Measurements from ENCODE around the gene KAZALD1. TPM values are rescaled to one million over a fixed set of nuclear protein-coding genes. Genes with fewer than 3 reads are reported as not detected.

KAZALD1 gene
- total RNA-seq, 1 donor from 2014 or later = 8.1 TPM

DNA sequence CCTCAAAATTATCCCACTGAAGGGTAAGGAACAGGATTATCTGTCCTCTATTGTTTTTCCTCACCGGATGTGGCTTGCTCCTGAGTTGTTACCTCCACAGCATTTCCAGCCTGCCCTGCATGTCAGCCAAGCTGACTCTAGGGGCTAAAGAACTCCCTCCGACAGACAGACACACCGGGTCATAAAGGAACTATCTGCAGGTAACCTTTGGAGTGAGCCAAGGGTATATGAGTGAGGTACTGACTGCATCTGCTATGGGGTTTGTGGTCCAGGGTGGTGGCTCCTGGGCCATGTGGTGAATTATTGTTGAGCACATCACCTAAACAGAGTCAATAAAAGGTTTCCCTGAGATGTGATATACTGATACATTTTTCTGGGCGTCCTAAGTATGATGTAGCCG lies 6.9 kb upstream of the KAZALD1 start:
- Mint-ChIP-seq H3K36me3 (ENCODE audit: low read depth, unreplicated experiment) (no peaks in the 10 kb centered on the region), H3K4me3 (ENCODE audit: unreplicated experiment) (no peak overlapping the region), H3K9me3 (ENCODE audit: unreplicated experiment) (no peaks in the 10 kb centered on the region), H3K27ac (ENCODE audit: unreplicated experiment) (no peak overlapping the region), H3K4me1 (ENCODE audit: low read depth, unreplicated experiment) (peaks cover 3% of the 10 kb centered on the region), H3K27me3 (ENCODE audit: low read depth, unreplicated experiment) (peaks cover 26% of the 10 kb centered on the region)
- TF ChIP-seq EZH2 (IDR thresholded peaks at IDR 0.05; ENCODE audit: insufficient read depth, low read length) = no peak
- H4K20me1 ChIP-seq (ENCODE audit: insufficient read depth, low read length) = no peaks in the 10 kb centered on the region
- H3K27me3 ChIP-seq (ENCODE audit: insufficient read depth, low read length) = peaks cover 8% of the 10 kb centered on the region
- no peak overlapping the region for H3K27ac ChIP-seq (ENCODE audit: low read depth, low read length)
- FAIRE-seq (no peak), DNase-seq (ENCODE audit: low read depth) (no peak)
- no peak overlapping the region for H3K9ac ChIP-seq (ENCODE audit: low read length)
- H3K4me2 ChIP-seq (ENCODE audit: low read length) = no peak overlapping the region
- H3K79me2 ChIP-seq (ENCODE audit: insufficient read depth, low read length) = peaks cover 23% of the 10 kb centered on the region
- H2AFZ ChIP-seq (ENCODE audit: low read depth, low read length) = no peak overlapping the region
- no peaks in the 10 kb centered on the region for H3K36me3 ChIP-seq (ENCODE audit: insufficient read depth, low read length)
- peaks cover 19% of the 10 kb centered on the region for H3K4me1 ChIP-seq (ENCODE audit: insufficient read depth, low read length)
- no peaks in the 10 kb centered on the region for H3K9me3 ChIP-seq (ENCODE audit: insufficient read depth, low read depth, low read length)
- H3K4me3 ChIP-seq (ENCODE audit: insufficient read depth, low read depth, low read length) = no peak overlapping the region

DNA sequence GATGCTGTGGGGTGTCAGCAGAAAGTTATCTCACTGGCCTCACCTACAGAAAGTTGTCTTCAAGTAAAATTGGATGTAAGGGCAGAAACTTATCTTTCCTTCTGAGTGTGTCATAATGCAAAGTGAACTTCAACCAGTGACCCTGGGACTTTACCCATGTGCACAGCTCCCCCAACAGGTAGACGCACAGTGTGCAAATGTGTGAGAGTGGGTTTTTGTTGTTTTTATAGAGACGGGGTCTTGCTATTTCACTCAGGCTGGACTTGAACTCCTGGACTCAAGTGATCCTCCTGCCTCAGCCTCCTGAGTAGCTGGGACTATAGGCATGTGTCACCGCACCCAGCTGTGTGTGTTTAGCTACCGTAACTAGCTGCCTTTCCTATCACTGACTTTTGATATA lies 6.4 kb upstream of the KAZALD1 start:
- H3K4me3 Mint-ChIP-seq (ENCODE audit: unreplicated experiment) = no peak overlapping the region
- FAIRE-seq = no peak
- Histone ChIP-seq H3K27ac (ENCODE audit: low read depth, low read length) (no peak overlapping the region), H3K79me2 (ENCODE audit: insufficient read depth, low read length) (peaks cover 25% of the 10 kb centered on the region), H3K9ac (ENCODE audit: low read length) (no peak overlapping the region), H3K4me2 (ENCODE audit: low read length) (no peak overlapping the region), H3K4me1 (ENCODE audit: insufficient read depth, low read length) (peaks cover 17% of the 10 kb centered on the region), H3K9me3 (ENCODE audit: insufficient read depth, low read depth, low read length) (no peaks in the 10 kb centered on the region), H3K4me3 (ENCODE audit: insufficient read depth, low read depth, low read length) (no peak overlapping the region), H3K36me3 (ENCODE audit: insufficient read depth, low read length) (no peaks in the 10 kb centered on the region), H2AFZ (ENCODE audit: low read depth, low read length) (no peak overlapping the region), H4K20me1 (ENCODE audit: insufficient read depth, low read length) (no peaks in the 10 kb centered on the region), H3K27me3 (ENCODE audit: insufficient read depth, low read length) (peaks cover 4% of the 10 kb centered on the region)
- H3K27ac Mint-ChIP-seq (ENCODE audit: unreplicated experiment) = no peak overlapping the region
- H3K9me3 Mint-ChIP-seq (ENCODE audit: unreplicated experiment) = no peaks in the 10 kb centered on the region
- DNase-seq (ENCODE audit: low read depth) = no peak
- TF ChIP-seq EZH2 (IDR thresholded peaks at IDR 0.05; ENCODE audit: insufficient read depth, low read length) = no peak
- TF ChIP-seq, protein P1, sequence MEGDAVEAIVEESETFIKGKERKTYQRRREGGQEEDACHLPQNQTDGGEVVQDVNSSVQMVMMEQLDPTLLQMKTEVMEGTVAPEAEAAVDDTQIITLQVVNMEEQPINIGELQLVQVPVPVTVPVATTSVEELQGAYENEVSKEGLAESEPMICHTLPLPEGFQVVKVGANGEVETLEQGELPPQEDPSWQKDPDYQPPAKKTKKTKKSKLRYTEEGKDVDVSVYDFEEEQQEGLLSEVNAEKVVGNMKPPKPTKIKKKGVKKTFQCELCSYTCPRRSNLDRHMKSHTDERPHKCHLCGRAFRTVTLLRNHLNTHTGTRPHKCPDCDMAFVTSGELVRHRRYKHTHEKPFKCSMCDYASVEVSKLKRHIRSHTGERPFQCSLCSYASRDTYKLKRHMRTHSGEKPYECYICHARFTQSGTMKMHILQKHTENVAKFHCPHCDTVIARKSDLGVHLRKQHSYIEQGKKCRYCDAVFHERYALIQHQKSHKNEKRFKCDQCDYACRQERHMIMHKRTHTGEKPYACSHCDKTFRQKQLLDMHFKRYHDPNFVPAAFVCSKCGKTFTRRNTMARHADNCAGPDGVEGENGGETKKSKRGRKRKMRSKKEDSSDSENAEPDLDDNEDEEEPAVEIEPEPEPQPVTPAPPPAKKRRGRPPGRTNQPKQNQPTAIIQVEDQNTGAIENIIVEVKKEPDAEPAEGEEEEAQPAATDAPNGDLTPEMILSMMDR (IDR thresholded peaks at IDR 0.05; ENCODE audit: insufficient read depth, low read depth, low read length) = no peak
- H3K27me3 Mint-ChIP-seq (ENCODE audit: low read depth, unreplicated experiment) = peaks cover 24% of the 10 kb centered on the region
- no peaks in the 10 kb centered on the region for H3K36me3 Mint-ChIP-seq (ENCODE audit: low read depth, unreplicated experiment)
- H3K4me1 Mint-ChIP-seq (ENCODE audit: low read depth, unreplicated experiment) = peaks cover 4% of the 10 kb centered on the region

DNA sequence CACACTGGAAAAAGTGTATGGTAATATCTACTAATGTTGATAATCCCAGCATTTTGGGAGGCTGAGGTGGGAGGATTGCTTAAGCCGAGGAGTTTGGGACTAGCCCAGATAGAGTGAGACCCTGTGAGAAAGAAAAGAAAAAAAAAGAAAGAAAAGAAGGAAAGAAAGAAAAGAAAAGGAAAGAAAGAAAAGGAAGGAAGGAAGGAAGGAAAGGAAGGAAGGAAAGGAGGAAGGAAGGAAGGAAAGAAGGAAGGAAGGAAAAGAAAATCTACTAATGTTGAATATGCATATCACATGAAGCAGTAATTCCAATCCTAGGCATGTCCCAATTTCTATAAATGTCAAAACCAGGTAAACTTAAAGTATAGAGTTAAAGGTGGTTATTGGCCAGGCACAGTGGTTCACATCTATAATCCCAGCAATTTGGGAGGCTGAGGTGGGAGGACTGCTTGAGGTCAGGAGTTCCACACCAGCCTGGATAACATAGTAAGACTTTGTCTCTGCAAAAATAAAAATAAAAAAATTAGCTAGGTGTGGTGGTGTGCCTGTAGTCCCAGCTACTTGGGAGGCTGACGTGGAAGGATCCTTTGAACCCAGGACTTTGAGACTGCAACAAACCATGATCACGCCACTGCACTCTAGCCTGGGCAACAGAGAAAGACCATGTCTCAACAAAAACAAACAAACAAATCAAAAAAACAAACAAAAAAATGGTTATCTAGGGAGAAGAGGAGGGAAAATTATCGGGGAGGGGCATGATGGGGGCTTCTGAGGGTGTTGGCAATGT lies 5.2 kb upstream of the KAZALD1 start:
- Mint-ChIP-seq H3K27ac (ENCODE audit: unreplicated experiment) (peak overlapping the region; percentile 80), H3K4me3 (ENCODE audit: unreplicated experiment) (no peak overlapping the region), H3K9me3 (ENCODE audit: unreplicated experiment) (no peaks in the 10 kb centered on the region), H3K36me3 (ENCODE audit: low read depth, unreplicated experiment) (no peaks in the 10 kb centered on the region), H3K4me1 (ENCODE audit: low read depth, unreplicated experiment) (peaks cover 4% of the 10 kb centered on the region), H3K27me3 (ENCODE audit: low read depth, unreplicated experiment) (peaks cover 16% of the 10 kb centered on the region)
- Histone ChIP-seq H4K20me1 (ENCODE audit: insufficient read depth, low read length) (no peaks in the 10 kb centered on the region), H3K9me3 (ENCODE audit: insufficient read depth, low read depth, low read length) (no peaks in the 10 kb centered on the region), H3K4me2 (ENCODE audit: low read length) (no peak overlapping the region), H3K9ac (ENCODE audit: low read length) (no peak overlapping the region), H3K79me2 (ENCODE audit: insufficient read depth, low read length) (peaks cover 25% of the 10 kb centered on the region), H3K27ac (ENCODE audit: low read depth, low read length) (no peak overlapping the region), H3K27me3 (ENCODE audit: insufficient read depth, low read length) (no peaks in the 10 kb centered on the region), H2AFZ (ENCODE audit: low read depth, low read length) (no peak overlapping the region), H3K4me3 (ENCODE audit: insufficient read depth, low read depth, low read length) (no peak overlapping the region), H3K4me1 (ENCODE audit: insufficient read depth, low read length) (peaks cover 20% of the 10 kb centered on the region), H3K36me3 (ENCODE audit: insufficient read depth, low read length) (no peaks in the 10 kb centered on the region)
- TF ChIP-seq, protein P1 (IDR thresholded peaks at IDR 0.05; ENCODE audit: insufficient read depth, low read depth, low read length) = no peak
- no peak for TF ChIP-seq EZH2 (IDR thresholded peaks at IDR 0.05; ENCODE audit: insufficient read depth, low read length)
- no peak for FAIRE-seq
- no peak for DNase-seq (ENCODE audit: low read depth)

Measured in astrocyte (in vitro differentiated cells and primary cell).